ENCODE results near the gene ZDHHC11B.
"Not testable (repeated sequence)": the region's sequence is repeated elsewhere in the genome, so short reads cannot be mapped to it uniquely, and the experiment has no call there.

Gene ZDHHC11B

GRCh38 chr5:717143-717542 lies 67.4 kb downstream of the ZDHHC11B start:
- DNase-seq (ENCODE audit: low read depth, low spot score), result no peak

DNA sequence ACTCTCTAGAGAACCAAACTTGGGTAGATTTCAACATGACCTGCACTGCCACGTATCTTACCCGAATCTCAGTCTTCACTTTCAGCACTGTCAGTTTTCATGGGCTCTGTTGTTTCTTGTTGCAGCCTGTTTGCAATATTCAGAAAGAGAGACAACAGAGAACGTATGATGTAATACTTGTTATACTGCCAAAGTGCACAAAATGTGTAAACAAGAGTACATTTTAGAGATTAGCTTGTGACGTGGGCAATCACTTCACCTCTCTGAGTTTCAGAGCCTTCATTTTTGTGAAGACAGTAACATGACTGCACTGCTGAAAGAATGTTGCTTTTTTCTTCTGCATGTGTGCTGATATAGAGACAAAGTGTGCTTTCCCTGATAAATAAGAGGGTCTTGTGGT lies 67.8 kb downstream of the ZDHHC11B start:
- DNase-seq (ENCODE audit: low read depth, low spot score), result not testable (repeated sequence)

DNA sequence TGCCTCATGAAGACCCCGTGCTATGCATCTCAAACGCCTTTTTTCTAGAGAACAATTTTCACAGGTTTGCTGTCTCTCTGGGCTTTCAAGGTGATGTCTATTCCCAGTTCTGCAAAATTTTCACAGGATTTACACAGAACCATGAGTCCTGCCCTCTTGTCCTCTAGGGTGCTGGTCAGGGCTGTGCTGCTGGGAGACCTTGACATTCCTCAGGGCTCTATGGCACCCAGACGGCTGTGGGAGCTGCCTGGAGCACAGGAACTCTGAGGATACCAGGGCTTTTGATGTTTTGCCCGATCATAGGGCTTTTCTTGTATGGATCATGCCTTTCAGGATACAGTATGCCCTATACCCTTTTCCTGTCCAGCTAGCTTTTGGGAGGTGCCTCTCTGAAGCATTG lies 68.9 kb downstream of the ZDHHC11B start:
- DNase-seq (ENCODE audit: low read depth, low spot score), result not testable (repeated sequence)

DNA sequence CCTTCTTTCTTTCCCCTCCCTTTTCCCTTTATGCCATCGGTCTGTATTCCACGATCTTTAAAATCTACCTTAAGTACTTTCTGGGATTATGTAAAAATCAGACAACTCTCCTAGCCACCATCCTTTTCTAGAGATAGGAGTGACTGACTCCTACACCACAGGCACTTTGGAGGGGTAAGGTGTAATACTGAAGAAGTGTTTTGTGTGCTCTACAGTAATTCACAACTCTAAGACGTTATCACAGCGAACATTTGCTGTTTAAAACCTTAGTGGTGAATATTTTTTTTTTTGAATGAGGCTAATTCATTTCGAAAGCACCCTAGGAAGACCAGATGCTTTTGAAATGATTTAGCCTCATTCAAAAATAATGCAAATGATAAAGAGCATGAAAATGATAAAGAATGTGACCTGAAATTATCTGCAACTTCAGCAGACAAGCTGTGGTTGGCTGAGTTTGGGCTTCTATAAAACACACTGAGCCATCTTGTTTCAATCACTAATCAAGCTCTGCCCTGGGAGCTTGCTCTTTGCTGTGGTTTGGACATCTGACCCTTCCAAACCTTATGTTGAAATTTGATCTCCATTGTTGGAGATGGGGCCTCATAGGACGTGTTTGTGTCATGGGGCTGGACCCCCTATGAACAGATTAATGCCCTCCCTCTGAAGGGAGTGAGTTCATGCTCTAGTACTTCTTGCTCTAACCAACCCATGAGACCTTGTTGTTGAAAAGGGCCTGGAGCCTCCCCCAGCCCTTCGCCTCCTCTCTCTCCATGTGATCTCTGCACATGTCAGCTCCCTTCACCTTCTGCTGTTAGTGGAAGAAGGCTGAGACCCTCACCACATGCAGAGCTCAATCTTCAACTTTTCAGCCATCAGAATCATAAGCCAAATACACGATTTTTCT lies 70.1 kb downstream of the ZDHHC11B start:
- not testable (repeated sequence) for DNase-seq (ENCODE audit: low read depth, low spot score)

DNA sequence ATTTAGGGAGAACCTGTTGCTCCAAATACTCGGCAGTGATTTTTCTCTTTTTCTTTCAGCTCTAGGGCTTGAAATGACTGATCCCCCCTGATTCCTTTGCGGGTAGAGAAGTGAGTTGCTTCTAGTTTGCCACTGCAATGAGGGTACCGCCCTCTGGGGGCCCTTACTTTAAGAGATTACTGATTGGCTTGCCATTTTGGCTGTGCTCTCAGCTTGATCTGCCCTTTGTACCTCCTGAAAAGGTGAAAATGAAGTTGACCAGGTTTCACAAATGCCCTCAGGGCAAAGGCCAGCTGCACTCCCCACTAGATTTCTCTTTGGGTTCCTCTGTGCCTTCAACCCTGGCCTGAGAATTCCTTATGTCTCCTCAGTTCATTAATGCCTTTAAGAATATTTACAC lies 70.8 kb downstream of the ZDHHC11B start:
- not testable (repeated sequence) for DNase-seq (ENCODE audit: low read depth, low spot score)

DNA sequence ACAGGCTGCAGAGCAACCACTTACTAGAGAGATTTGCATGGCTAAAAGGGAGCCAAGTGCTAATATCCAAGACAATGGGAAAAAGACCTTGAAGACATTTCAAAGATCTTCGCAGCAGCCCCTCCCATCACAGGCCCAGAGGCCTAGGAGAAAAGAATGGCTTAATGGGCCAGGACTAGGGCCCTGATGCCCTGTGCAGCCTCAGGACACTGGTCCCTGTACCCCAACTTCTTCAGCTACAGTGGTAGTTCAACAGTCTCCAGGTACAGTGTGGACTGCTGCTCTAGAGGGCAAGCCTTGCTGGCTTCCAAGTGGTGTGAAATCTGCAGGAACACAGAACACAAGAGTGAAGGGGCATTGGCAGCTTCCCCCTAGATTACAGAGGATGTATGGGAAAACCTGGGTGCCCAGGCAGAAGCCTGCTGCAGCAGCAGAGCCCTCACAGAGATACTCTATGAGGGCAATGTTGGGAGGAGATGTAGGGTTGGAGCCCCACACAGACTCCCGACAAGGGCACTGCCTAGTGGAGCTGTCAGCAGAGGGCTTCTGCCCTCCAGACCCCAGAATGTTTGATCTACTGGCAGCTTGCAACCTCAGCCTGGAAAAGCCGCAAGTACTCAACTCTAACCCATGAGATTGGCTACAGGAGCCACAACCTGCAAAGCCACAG lies 75.5 kb downstream of the ZDHHC11B start:
- DNase-seq (ENCODE audit: low read depth, low spot score), result not testable (repeated sequence)

DNA sequence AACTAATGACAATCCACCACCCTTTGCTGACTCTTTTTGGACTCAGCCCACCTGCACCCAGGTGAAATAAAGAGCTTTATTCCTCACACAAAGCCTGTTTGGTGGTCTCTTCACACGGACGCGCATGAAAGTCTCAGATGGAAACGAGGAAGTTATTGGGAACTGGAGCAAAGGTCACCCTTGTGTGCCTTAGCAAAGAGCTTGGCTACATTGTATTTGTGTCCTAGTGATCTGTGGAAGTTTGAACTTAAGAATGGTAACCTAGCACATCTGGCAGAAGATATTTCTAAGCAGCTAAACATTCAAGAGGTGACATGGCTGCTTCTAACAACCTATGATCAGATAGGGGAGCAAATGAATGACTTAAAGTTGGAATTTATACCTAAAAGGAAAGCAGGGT lies 76.2 kb downstream of the ZDHHC11B start:
- DNase-seq (ENCODE audit: low read depth, low spot score), result not testable (repeated sequence)

- not testable (repeated sequence) for DNase-seq (ENCODE audit: low read depth, low spot score)
These were observed 78.4 kb downstream of the ZDHHC11B start for GRCh38 chr5:706127-706526.

- DNase-seq (ENCODE audit: low read depth, low spot score), result not testable (repeated sequence)
These were observed 87.5 kb downstream of the ZDHHC11B start for GRCh38 chr5:696753-697702.

GRCh38 chr5:696191-696590 lies 88.3 kb downstream of the ZDHHC11B start:
- DNase-seq (ENCODE audit: low read depth, low spot score), result not testable (repeated sequence)

GRCh38 chr5:695475-695874 lies 89.1 kb downstream of the ZDHHC11B start:
- not testable (repeated sequence) for DNase-seq (ENCODE audit: low read depth, low spot score)

DNA sequence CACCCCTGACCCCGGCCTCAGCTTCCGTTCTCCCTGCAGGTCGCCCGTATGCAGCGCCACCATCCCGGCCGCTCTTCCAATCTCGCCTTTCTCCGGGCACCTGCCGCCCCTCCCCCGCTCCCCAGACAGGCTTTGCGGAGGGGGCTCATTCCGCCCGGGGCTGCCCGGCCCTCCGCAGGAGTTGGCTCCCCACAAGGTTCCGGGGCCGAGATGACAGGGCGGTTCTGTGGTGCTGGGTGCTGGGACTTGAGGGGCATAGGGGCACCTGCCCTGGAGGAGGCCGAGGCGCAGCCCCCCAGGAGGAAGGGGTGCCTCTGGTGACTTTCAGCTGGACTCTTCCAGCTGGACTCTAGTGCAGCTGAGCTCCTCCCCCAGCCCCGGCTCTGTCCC lies 90.5 kb downstream of the ZDHHC11B start:
- DNase-seq (ENCODE audit: low read depth, low spot score), result not testable (repeated sequence)

- DNase-seq (ENCODE audit: low read depth, low spot score), result peak; percentile 63
These were observed 91.1 kb downstream of the ZDHHC11B start, which contains the start of gene TPPP for GRCh38 chr5:693271-694041. Gene TPPP, minus strand, starts transcription at chr5:693352. Its CDS starts 15,292 bp downstream, at chr5:678060.

- DNase-seq (ENCODE audit: low read depth, low spot score), result not testable (repeated sequence)
These were observed 91.9 kb downstream of the ZDHHC11B start for GRCh38 chr5:692529-693041.

- DNase-seq (ENCODE audit: low read depth, low spot score), result no peak
These were observed 92.6 kb downstream of the ZDHHC11B start for GRCh38 chr5:691817-692528.

DNA sequence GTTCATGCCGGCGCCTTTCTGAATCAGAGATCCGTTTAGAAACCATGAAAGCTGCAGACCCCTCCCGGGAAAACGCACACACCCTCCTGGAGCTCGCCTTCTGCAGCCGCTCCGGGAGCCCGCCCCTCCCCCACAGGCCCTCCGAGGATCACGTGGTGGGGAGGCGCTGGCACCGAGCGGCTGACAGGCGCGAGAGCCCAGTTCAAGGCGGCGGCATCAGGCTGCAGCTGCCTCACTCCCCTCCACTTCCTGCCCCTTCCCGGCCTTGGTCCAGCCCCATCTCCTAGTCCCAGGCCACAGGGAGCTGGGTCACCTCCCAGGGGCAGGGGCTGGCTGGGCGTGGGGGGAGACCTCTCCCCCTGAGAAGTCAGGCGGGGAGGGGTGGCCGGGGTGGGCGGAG lies 93.5 kb downstream of the ZDHHC11B start:
- DNase-seq (ENCODE audit: low read depth, low spot score), result not testable (repeated sequence)

DNA sequence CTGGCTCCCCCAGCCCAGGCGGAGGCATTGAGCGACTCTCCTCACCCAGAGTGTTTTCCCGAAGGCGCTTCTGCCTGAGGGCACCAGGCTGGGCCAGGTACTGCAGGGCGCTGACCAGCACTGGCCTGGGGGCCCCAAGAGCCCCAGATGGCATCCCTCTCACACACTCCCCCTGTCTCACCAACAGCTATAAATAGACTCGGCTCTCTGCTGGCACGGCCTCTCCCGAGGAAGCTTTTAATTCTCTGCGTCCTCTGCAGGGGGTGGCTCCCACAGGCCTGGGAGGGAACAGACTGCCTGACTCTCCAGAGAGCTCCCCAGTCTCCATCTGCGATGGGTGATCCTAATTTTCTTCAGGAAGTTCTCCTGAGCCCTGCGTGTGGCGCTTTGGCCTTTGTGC lies 94.2 kb downstream of the ZDHHC11B start:
- not testable (repeated sequence) for DNase-seq (ENCODE audit: low read depth, low spot score)

DNA sequence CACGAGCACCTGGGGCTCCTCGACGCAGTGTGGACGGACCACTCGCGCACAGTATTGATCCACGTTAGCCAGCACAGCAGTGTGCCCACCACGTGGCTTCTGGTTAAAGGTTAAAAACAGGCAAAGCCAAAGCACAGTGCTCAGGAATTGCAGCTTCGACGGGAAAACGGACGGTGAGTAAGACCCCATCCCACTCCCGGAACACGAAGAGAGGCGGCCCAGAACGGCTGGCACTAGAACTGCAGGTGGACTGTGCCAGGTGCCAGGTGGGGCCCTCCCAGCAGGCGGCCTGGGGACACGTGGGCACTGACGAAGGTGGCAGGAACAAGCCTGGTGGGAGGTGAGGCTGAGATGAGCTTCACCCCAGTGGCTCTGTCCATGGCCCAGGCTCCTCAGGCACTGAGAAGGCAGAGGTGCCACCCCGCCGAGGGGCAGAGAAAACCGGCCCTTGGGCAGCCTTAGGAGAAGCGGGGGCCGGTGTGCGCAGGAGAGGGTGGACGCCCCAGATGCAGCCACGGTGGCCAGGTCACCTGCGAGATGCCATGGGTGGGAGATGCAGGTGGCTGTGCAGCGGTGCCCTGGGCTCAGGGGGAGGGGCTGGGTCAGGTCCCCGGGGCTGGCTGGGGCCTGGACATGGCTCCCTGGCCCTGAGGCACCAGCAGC lies 96.0 kb downstream of the ZDHHC11B start:
- not testable (repeated sequence) for DNase-seq (ENCODE audit: low read depth, low spot score)

DNA sequence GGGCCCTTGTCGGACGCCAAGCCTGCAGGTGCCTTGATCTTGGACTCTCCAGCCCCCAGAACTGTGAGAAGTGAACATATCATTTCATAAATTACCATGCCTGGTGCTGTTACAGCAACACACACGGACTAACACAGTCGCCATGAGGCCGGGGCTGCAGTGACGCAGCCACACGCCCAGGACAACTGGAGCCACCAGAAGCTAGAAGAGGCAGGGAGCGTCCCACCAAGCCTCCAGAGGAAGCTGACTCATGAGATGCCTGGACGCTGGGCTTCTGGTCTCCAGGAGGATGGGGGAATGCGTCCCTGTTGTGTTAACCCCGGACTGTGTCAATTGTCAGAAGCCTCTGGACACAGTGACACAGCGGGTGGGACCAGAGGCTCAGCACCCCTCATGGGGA lies 97.6 kb downstream of the ZDHHC11B start:
- not testable (repeated sequence) for DNase-seq (ENCODE audit: low read depth, low spot score)

Measured in activated CD4-positive, CD25-positive, alpha-beta regulatory T cell treated with anti-CD3 and anti-CD28 coated beads, Interleukin-2, amount 50 U/mL, for 16 hours (primary cell).